Mesodermal cell (in vitro differentiated cells): ENCODE measurements around the gene ROPN1B.

Experiments
- H3K27ac ChIP-seq: 2 replicates; pipeline ENCODE4 v1.7.0; 2013; ENCODE audit warnings: mild to moderate bottlenecking, low read depth, low read length, moderate library complexity; ENCODE audit not compliant: severe bottlenecking
- H3K36me3 ChIP-seq: 2 replicates; pipeline ENCODE4 v1.7.1; 2013; ENCODE audit warnings: mild to moderate bottlenecking, low read length, moderate library complexity; ENCODE audit not compliant: control insufficient read depth, insufficient read depth
- H3K4me1 ChIP-seq: one replicate; pipeline ENCODE4 v1.7.1; 2013; ENCODE audit warnings: mild to moderate bottlenecking, low read length; ENCODE audit not compliant: insufficient read depth, control insufficient read depth, poor library complexity, severe bottlenecking
- H3K4me3 ChIP-seq: 2 replicates; pipeline ENCODE4 v1.7.0; 2013; ENCODE audit warnings: low read length, control low read depth, mild to moderate bottlenecking; ENCODE audit not compliant: insufficient read depth, poor library complexity, severe bottlenecking; ENCODE audit errors: extremely low read depth
- H3K9me3 ChIP-seq: 2 replicates; pipeline ENCODE4 v1.7.1; 2013; ENCODE audit warnings: mild to moderate bottlenecking, low read length, moderate library complexity; ENCODE audit not compliant: control insufficient read depth
- WGBS, 2 experiments: methylation state at CpG; one replicate each; pipeline ENCODE4 v1.1.5; 2013; ENCODE audit warnings: missing lambda C conversion rate in 2 of 2; ENCODE audit not compliant: insufficient coverage in 2 of 2; 5-methylcytosine and 5-hydroxymethylcytosine counted together

Gene ROPN1B

DNA sequence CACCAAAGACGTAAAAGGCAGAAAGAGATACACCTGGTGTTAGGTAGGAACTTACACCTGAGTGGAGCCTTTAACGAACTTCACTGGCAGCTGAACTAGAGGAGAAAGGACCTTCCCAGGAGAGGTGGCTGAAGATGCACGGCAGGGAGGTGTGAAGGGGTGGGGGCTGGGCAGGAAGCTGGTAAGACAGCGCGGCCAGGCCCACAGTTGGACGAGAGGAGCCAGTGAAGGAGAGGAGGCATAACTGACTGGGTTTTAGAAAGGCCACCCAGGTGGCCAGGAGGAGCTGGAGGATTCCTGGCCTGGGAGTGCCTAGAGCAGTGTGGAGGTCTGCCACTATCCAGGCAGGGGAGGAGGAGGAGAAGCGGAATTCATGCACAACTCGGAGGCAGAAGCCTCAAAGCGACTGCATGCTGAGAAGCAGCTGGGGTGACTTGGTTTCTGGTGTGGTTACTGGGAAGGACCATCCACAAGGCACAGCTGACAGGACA is 63.0 kb downstream of the ROPN1B start:
- Histone ChIP-seq H3K36me3 (peaks cover 18% of the 10 kb centered on the region), H3K27ac (no peak overlapping the region), H3K4me1 (no peaks in the 10 kb centered on the region), H3K9me3 (peaks cover 20% of the 10 kb centered on the region), H3K4me3 (no peak overlapping the region)
- 57 to 65% methylated on average over 9 of the region's 9 CpGs for WGBS, 2 experiments
